ENCODE data around the gene MID1. TPM values are rescaled to one million over a fixed set of nuclear protein-coding genes. Genes with fewer than 3 reads are reported as not detected.

Gene MID1
- total and polyA plus RNA-seq, 9 of the 15 experiments (the other 6 are each of a cell fraction or from before 2014, with no cell fraction given) = 0.07 to 0.54 (median 0.33) TPM

DNA sequence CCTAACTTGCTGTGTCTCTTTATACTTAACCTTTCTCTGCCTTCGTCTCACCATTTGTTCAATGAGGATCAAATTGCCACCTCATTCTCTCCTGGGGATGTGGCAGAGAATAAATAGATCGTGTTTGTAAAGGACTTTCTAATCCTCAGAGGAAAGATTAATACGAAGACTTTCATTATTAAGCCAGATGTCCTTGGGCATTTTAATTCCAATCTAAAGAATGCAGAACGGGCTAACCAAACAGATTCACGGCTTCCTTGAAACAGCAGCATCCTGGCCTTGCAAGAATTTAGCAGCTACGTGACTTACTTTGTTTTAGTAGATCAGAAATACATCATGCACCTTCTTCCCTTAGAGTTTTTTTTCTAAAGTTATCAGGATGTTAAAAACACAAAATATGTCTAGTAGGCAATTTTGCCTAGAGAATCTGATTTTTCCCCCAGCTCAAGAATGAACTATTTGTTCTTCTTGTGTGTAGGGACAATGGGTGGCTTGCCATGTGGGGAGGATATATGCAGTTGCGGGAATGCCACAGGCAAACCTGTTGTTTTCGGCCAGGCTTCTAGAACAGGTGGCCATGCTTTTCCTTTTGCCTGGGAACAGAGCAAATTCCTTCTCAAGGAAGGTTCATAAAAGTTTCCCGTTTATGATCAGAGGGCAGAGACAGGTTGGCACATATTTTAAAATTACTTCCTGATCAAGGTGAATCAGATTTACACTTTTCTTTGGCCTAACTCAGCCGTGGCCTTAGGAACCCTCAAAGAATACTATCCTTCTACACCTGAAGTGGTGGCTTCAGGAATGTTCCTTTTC is 3.0 kb downstream of the MID1 start:
- no peak overlapping the region for H3K4me3 ChIP-seq
- H3K27me3 ChIP-seq (ENCODE audit: control insufficient read depth in 2 of 2, insufficient read depth in 2 of 2, low read length in 2 of 2) = peaks cover 4 to 16% of the 10 kb centered on the region in 2 experiments
- WGBS (ENCODE audit: insufficient coverage, low coverage, missing lambda C conversion rate) = 1% methylated on average over 9 of the region's 10 CpGs
- no peak overlapping the region for H3K9ac ChIP-seq (ENCODE audit: insufficient read depth in 1 of 2, low read depth in 2 of 2, low read length in 2 of 2)
- BruUV-seq (replicated peaks) = no TSS peak
- H2AFZ ChIP-seq (ENCODE audit: low read depth, low read length) = no peak overlapping the region
- H4K20me1 ChIP-seq (replicated peaks; ENCODE audit: control insufficient read depth, insufficient read depth, low read length) = no peaks in the 10 kb centered on the region
- H3K27ac ChIP-seq (ENCODE audit: extremely low read depth, low read depth, low read length) = no peak overlapping the region
- intact Hi-C loops (cut with micrococcal nuclease) (loop anchor here (5.0 to 10.0 kb wide), 2 partner anchors 425 to 487 kb away; no protein-coding TSS in a partner anchor), in situ Hi-C loops (cut with MboI) (loop anchor here (10.0 kb wide), 1 partner anchor 433 kb away; no protein-coding TSS in a partner anchor)
- H3K4me2 ChIP-seq (ENCODE audit: insufficient read depth, low read length) = no peak overlapping the region
- no peak for FAIRE-seq
- 0 out of 2 replicates have a peak, but pooled peaks have one; percentile 12 for TF ChIP-seq MAFF (IDR thresholded peaks at IDR 0.05; ENCODE audit: low read length)
- peak; percentile 56; the same call in 1 of the 2 replicates for TF ChIP-seq ZNF316 (IDR thresholded peaks at IDR 0.05)
- 0 out of 2 replicates have a peak, but pooled peaks have one; percentile 21 for TF ChIP-seq MAFK (IDR thresholded peaks at IDR 0.05; ENCODE audit: low read length)
- no peak for TF ChIP-seq RBM25 (IDR thresholded peaks at IDR 0.05; ENCODE audit: low read depth, low read length, severe bottlenecking)
- no peak for TF ChIP-seq ZBTB8A (IDR thresholded peaks at IDR 0.05; ENCODE audit: partially characterized antibody)
- TF ChIP-seq MAFG (tag; conservative IDR thresholded peaks at IDR 0.05) = peak; percentile 52
- TF ChIP-seq C11orf30 (IDR thresholded peaks at IDR 0.05; ENCODE audit: low read depth) = peak; percentile 18; the same call in 1 of the 2 replicates
- TF ChIP-seq PTBP1 (IDR thresholded peaks at IDR 0.05; ENCODE audit: low read depth, low read length) = no peak
- ATAC-seq = no peak
- H3K36me3 ChIP-seq (ENCODE audit: control insufficient read depth, insufficient read depth, low read length) = no peaks in the 10 kb centered on the region
- ChIA-PET CTCF (ENCODE audit: low intra/inter-chr PET ratio) (interaction anchor here (2.4 kb wide), 1 partner anchor 428 kb away, joined by 11 read pairs; no protein-coding TSS in a partner anchor), POLR2A (no interaction called here)
- H3K79me2 ChIP-seq (ENCODE audit: control insufficient read depth, insufficient read depth, low read length) = no peaks in the 10 kb centered on the region
- peaks cover 0 to 5% of the 10 kb centered on the region in 2 experiments; a peak in 2 of 5 replicates for H3K4me1 ChIP-seq (replicated peaks in 1 of 2; ENCODE audit: control insufficient read depth in 2 of 2, insufficient read depth in 2 of 2, low read length in 2 of 2)
- no peaks in the 10 kb centered on the region for H3K9me3 ChIP-seq (replicated peaks; ENCODE audit: control insufficient read depth, insufficient read depth, low read depth, low read length)
- H3K9me1 ChIP-seq (ENCODE audit: control insufficient read depth, insufficient read depth, low read length) = no peaks in the 10 kb centered on the region
- no peak for DNase-seq (ENCODE audit: extremely low read depth in 1 of 4, low spot score in 3 of 4)
